GM12892 (cell line): ENCODE data around the gene DENND1A.

Experiments
- POLR2A ChIP-seq: IDR thresholded peaks from 2 replicates; pipeline ENCODE4 v1.6.1; 2011; ENCODE audit warnings: low read depth, low read length, control low read depth
- POLR2AphosphoS5 ChIP-seq: IDR thresholded peaks from 2 replicates; pipeline ENCODE4 v1.6.1; 2011; ENCODE audit warnings: low read depth, low read length, control low read depth

GRCh38 chr9:123590499-123590898 lies 339.4 kb downstream of the DENND1A start:
- TF ChIP-seq POLR2A (no peak), POLR2AphosphoS5 (no peak)
